Measurements from ENCODE around the gene UPK3A.

DNA sequence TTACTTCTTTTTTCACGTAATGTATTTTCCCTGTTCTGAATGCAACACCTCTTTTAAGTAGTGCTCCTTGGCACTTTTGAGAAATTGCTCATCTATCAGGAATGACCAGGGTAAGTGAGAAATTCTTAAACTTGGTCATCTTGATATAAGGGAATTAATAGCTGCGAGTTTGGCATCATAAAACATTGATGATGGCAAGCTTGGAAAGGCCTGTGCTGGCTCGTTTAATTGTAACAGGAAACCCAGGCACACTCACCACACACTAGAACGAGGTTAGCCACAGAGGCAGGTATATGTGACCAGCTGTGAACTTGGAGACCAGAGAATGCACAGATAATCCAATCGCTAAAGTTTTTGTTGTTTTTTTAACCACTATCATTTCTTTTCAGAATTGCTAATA, 49.3 kb downstream of the UPK3A start:
- TF ChIP-seq, protein P1, sequence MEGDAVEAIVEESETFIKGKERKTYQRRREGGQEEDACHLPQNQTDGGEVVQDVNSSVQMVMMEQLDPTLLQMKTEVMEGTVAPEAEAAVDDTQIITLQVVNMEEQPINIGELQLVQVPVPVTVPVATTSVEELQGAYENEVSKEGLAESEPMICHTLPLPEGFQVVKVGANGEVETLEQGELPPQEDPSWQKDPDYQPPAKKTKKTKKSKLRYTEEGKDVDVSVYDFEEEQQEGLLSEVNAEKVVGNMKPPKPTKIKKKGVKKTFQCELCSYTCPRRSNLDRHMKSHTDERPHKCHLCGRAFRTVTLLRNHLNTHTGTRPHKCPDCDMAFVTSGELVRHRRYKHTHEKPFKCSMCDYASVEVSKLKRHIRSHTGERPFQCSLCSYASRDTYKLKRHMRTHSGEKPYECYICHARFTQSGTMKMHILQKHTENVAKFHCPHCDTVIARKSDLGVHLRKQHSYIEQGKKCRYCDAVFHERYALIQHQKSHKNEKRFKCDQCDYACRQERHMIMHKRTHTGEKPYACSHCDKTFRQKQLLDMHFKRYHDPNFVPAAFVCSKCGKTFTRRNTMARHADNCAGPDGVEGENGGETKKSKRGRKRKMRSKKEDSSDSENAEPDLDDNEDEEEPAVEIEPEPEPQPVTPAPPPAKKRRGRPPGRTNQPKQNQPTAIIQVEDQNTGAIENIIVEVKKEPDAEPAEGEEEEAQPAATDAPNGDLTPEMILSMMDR (CRISPR knock-in tag; IDR thresholded peaks at IDR 0.05) = no peak
- TF ChIP-seq, protein P2, sequence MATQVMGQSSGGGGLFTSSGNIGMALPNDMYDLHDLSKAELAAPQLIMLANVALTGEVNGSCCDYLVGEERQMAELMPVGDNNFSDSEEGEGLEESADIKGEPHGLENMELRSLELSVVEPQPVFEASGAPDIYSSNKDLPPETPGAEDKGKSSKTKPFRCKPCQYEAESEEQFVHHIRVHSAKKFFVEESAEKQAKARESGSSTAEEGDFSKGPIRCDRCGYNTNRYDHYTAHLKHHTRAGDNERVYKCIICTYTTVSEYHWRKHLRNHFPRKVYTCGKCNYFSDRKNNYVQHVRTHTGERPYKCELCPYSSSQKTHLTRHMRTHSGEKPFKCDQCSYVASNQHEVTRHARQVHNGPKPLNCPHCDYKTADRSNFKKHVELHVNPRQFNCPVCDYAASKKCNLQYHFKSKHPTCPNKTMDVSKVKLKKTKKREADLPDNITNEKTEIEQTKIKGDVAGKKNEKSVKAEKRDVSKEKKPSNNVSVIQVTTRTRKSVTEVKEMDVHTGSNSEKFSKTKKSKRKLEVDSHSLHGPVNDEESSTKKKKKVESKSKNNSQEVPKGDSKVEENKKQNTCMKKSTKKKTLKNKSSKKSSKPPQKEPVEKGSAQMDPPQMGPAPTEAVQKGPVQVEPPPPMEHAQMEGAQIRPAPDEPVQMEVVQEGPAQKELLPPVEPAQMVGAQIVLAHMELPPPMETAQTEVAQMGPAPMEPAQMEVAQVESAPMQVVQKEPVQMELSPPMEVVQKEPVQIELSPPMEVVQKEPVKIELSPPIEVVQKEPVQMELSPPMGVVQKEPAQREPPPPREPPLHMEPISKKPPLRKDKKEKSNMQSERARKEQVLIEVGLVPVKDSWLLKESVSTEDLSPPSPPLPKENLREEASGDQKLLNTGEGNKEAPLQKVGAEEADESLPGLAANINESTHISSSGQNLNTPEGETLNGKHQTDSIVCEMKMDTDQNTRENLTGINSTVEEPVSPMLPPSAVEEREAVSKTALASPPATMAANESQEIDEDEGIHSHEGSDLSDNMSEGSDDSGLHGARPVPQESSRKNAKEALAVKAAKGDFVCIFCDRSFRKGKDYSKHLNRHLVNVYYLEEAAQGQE (IDR thresholded peaks at IDR 0.05; ENCODE audit: borderline replicate concordance in 1 of 2, low read depth in 1 of 2, low read length in 2 of 2) = no peak
- TF ChIP-seq, protein P3, sequence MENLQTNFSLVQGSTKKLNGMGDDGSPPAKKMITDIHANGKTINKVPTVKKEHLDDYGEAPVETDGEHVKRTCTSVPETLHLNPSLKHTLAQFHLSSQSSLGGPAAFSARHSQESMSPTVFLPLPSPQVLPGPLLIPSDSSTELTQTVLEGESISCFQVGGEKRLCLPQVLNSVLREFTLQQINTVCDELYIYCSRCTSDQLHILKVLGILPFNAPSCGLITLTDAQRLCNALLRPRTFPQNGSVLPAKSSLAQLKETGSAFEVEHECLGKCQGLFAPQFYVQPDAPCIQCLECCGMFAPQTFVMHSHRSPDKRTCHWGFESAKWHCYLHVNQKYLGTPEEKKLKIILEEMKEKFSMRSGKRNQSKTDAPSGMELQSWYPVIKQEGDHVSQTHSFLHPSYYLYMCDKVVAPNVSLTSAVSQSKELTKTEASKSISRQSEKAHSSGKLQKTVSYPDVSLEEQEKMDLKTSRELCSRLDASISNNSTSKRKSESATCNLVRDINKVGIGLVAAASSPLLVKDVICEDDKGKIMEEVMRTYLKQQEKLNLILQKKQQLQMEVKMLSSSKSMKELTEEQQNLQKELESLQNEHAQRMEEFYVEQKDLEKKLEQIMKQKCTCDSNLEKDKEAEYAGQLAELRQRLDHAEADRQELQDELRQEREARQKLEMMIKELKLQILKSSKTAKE (CRISPR knock-in tag; IDR thresholded peaks at IDR 0.05; ENCODE audit: borderline replicate concordance) = no peak
- TF ChIP-seq, protein P4, sequence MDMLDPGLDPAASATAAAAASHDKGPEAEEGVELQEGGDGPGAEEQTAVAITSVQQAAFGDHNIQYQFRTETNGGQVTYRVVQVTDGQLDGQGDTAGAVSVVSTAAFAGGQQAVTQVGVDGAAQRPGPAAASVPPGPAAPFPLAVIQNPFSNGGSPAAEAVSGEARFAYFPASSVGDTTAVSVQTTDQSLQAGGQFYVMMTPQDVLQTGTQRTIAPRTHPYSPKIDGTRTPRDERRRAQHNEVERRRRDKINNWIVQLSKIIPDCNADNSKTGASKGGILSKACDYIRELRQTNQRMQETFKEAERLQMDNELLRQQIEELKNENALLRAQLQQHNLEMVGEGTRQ (IDR thresholded peaks at IDR 0.05; ENCODE audit: low read depth, low read length) = no peak
- TF ChIP-seq, protein P4 (CRISPR knock-in tag; IDR thresholded peaks at IDR 0.05; ENCODE audit: borderline replicate concordance) = no peak
- no peak for TF ChIP-seq ZNF484 (CRISPR knock-in tag; IDR thresholded peaks at IDR 0.05; ENCODE audit: borderline replicate concordance, low read depth)
